HepG2 (cell line): Measurements from ENCODE around the gene DCUN1D3. TPM values are rescaled to one million over a fixed set of nuclear protein-coding genes. Genes with fewer than 3 reads are reported as not detected.
A peak's percentile ranks its signal among the peaks of the same experiment; 100 is the strongest.

ENCODE experiments used
- ATAC-seq: fragments of 200-7000 bp; cut with Tn5 transposase; 3 replicates; pipeline ENCODE4 v1.9.1; 2020; ENCODE audit warnings: mild to moderate bottlenecking, moderate library complexity
- BruUV-seq: library from RNA; stranded (reverse); fragments of 400-500 nt; replicated peaks from 2 replicates; lab custom pipeline; 2021; lab: Mats Ljungman, UMichigan
- CTCF ChIA-PET: fragments of 300-600 bp; formaldehyde crosslinking; extraction: SDS; loops from one replicate; lab custom pipeline; 2021; ENCODE audit warnings: low total read pairs, inconsistent platforms, low intra/inter-chr PET ratio; lab: Yijun Ruan, JAX
- POLR2A ChIA-PET: fragments of 350-600 bp; sonication (Branson Sonifier 250); formaldehyde crosslinking; loops from one replicate; lab custom pipeline; 2020; ENCODE audit warnings: antibody characterized with exemption, inconsistent platforms; lab: Yijun Ruan, JAX
- DNase-seq: peaks from one replicate; pipeline ENCODE4 v3.0.0-alpha.2; 2015; ENCODE audit warnings: low spot score
- FAIRE-seq: peaks from 3 replicates; lab custom pipeline; 2011; peaks lifted over from hg19 to GRCh38; lab: Jason Lieb, UNC
- H2AFZ ChIP-seq: one replicate; pipeline ENCODE4 v1.6.1; 2011; ENCODE audit warnings: low read length, inconsistent platforms
- H3K27ac ChIP-seq: fragments of 300-600 bp; 3 replicates; pipeline ENCODE4 v1.8.0; 2011; ENCODE audit warnings: mixed run types, mild to moderate bottlenecking, mixed read lengths, low read length, inconsistent platforms; ENCODE audit not compliant: insufficient read depth; ENCODE audit errors: extremely low read length
- H3K27me3 ChIP-seq, 2 experiments: fragments of 200-600 bp in 1 of 2; 2 replicates in 1 of 2; 3 replicates in 1 of 2; pipeline versions ENCODE4 v1.6.0 to v1.8.0; 2011; ENCODE audit warnings: low read length in 2 of 2, mild to moderate bottlenecking in 2 of 2, moderate library complexity in 2 of 2, inconsistent platforms in 1 of 2; ENCODE audit not compliant: insufficient read depth in 2 of 2, control insufficient read depth in 1 of 2
- H3K36me3 ChIP-seq, 2 experiments: fragments of 200-600 bp in 1 of 2; replicated peaks in 1 of 2; 2 replicates in 1 of 2; 3 replicates in 1 of 2; pipeline versions ENCODE4 v1.5.1 to v1.8.0; 2011; ENCODE audit warnings: low read length in 2 of 2, inconsistent platforms in 1 of 2; ENCODE audit not compliant: insufficient read depth in 2 of 2, control insufficient read depth in 1 of 2
- H3K4me1 ChIP-seq: 2 replicates; pipeline ENCODE4 v1.5.1; 2012; ENCODE audit warnings: low read length, inconsistent platforms; ENCODE audit not compliant: insufficient read depth
- H3K4me2 ChIP-seq: 2 replicates; pipeline ENCODE4 v1.6.0; 2011; ENCODE audit warnings: low read depth, low read length, inconsistent platforms
- H3K4me3 ChIP-seq, 3 experiments: fragments of 200-600 bp in 1 of 3; sonication (generic), shearing (Covaris generic) in 1 of 3; replicated peaks in 1 of 3; 2 replicates each; pipeline ENCODE4 v1.5.1; 2011 to 2016; ENCODE audit warnings: low read length in 3 of 3, inconsistent platforms in 2 of 3, low read depth in 2 of 3, mild to moderate bottlenecking in 2 of 3, control low read depth in 1 of 3, mixed read lengths in 1 of 3; ENCODE audit not compliant: insufficient read depth in 1 of 3
- H3K79me2 ChIP-seq: one replicate; pipeline ENCODE4 v1.6.1; 2011; ENCODE audit warnings: low read length, inconsistent platforms; ENCODE audit not compliant: insufficient read depth
- H3K9ac ChIP-seq: 2 replicates; pipeline ENCODE4 v1.6.0; 2011; ENCODE audit warnings: mild to moderate bottlenecking, low read depth, low read length, inconsistent platforms; ENCODE audit not compliant: insufficient read depth
- H3K9me3 ChIP-seq: 2 replicates; pipeline ENCODE4 v1.5.1; 2012; ENCODE audit warnings: mild to moderate bottlenecking, low read length
- H4K20me1 ChIP-seq: 2 replicates; pipeline ENCODE4 v1.6.0; 2011; ENCODE audit warnings: inconsistent platforms, mild to moderate bottlenecking, low read length, moderate library complexity; ENCODE audit not compliant: insufficient read depth
- HNF4A ChIP-seq: sonication (generic); formaldehyde crosslinking; IDR thresholded peaks from 2 replicates; pipeline ENCODE4 v1.4.0; 2020; ENCODE audit warnings: missing genetic modification reagents
- ZIK1 ChIP-seq: sonication (generic); formaldehyde crosslinking; IDR thresholded peaks from 2 replicates; pipeline ENCODE4 v1.5.0; 2020; ENCODE audit warnings: mild to moderate bottlenecking, low read depth, missing genetic modification reagents, borderline replicate concordance
- WGBS: methylation state at CpG from one replicate; pipeline ENCODE4 v1.1.6; 2017; ENCODE audit warnings: low lambda C conversion rate; 5-methylcytosine and 5-hydroxymethylcytosine counted together
- in situ Hi-C: cut with HindIII; loops from 2 replicates; pipeline ENCODE4 v1.10.0; 2017; ENCODE audit warnings: low pct_unique_long_range_greater_than_20kb; ENCODE audit not compliant: extremely low pct_ligation_motif_present
- intact Hi-C: fragments of 100-400 bp; cut with micrococcal nuclease; formaldehyde crosslinking; loops from one replicate; pipeline ENCODE4 v1.10.0; 2022; ENCODE audit not compliant: unreplicated experiment
- polyA plus RNA-seq, 8 experiments: library from polyadenylated mRNA; depleted of rRNA in 3 of 8; stranded (reverse) in 7 of 8; unstranded in 1 of 8; fragments of >200 nt; fragmentation: Illumina TruSeq in 4 of 8; extraction: Trizol in 4 of 8; gene quantifications; 2 replicates each; pipeline versions ENCODE4 v1.2.1 to v1.2.3, GENCODE V29; 2011 to 2016; ENCODE audit warnings: low read depth in 4 of 8, missing spikeins in 1 of 8, mixed read lengths in 1 of 8; ENCODE audit not compliant: insufficient read depth in 1 of 8
- total RNA-seq, 5 experiments: library from RNA; depleted of rRNA; stranded (reverse); fragments of >200 nt; fragmentation: Illumina TruSeq; extraction: Trizol; gene quantifications; 2 replicates each; pipeline ENCODE4 v1.2.3, GENCODE V29; 2016; ENCODE audit warnings: low read depth in 1 of 5
- TF ChIP-seq, protein P1 (sequence below): sonication (generic); formaldehyde crosslinking; IDR thresholded peaks from 2 replicates; pipeline ENCODE4 v1.4.0; 2020; ENCODE audit warnings: missing genetic modification reagents
- TF ChIP-seq, protein P2 (sequence below), 2 experiments: fragments of 450-650 bp in 1 of 2; sonication (generic) in 1 of 2; formaldehyde crosslinking in 1 of 2; IDR thresholded peaks; 2 replicates each; pipeline versions ENCODE4 v1.6.1 to v1.8.0; 2016 to 2022; ENCODE audit warnings: antibody characterized with exemption in 1 of 2, mild to moderate bottlenecking in 1 of 2, missing genetic modification reagents in 1 of 2

The DCUN1D3 gene
- total and polyA plus RNA-seq, 2 of the 13 experiments (the other 11 are each of a cell fraction or from before 2014, with no cell fraction given) = 5.0 to 19.3 TPM

DNA sequence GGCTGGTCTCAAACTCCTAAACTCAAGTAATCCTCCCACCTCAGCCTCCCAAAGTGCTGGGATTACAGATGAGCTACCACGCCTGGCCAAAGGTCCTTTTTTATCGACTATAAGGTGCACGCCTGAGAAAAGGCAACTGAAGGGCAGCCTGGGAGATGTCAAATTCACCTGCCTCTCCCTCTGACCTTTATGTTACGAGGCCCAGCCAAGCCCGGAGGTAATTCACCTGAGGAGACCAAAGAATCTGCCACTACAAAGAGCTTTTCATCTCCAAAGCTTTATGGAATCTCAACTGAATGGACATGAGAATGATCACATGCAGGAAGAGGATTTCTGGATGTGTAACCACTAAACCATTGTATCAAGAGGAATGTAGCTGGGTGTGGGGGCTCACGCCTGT is 37.6 kb upstream of the DCUN1D3 start:
- H3K36me3 ChIP-seq = no peaks in the 10 kb centered on the region
- peaks cover 11% of the 10 kb centered on the region for H3K4me1 ChIP-seq
- ChIA-PET CTCF (no interaction called here), POLR2A (no interaction called here)
- no peak overlapping the region for H3K9ac ChIP-seq
- ATAC-seq = no peak
- no TSS peak for BruUV-seq
- no peak overlapping the region for H3K4me2 ChIP-seq
- no peaks in the 10 kb centered on the region for H3K79me2 ChIP-seq
- peak; percentile 35 for DNase-seq
- 7% methylated on average over 6 of the region's 6 CpGs for WGBS
- intact Hi-C loops (no loop called here), in situ Hi-C loops (no loop called here)
- H3K27ac ChIP-seq = no peak overlapping the region
- H4K20me1 ChIP-seq = no peaks in the 10 kb centered on the region
- no peak overlapping the region for H3K4me3 ChIP-seq
- no peak overlapping the region for H2AFZ ChIP-seq
- no peak for FAIRE-seq
- H3K9me3 ChIP-seq = no peaks in the 10 kb centered on the region
- H3K27me3 ChIP-seq = peaks cover 1 to 4% of the 10 kb centered on the region in 2 experiments; a peak in 1 of 5 replicates
- TF ChIP-seq HNF4A (CRISPR knock-in tag) (0 out of 2 replicates have a peak, but pooled peaks have one; percentile 9), ZIK1 (CRISPR knock-in tag) (no peak)
- TF ChIP-seq, protein P1, sequence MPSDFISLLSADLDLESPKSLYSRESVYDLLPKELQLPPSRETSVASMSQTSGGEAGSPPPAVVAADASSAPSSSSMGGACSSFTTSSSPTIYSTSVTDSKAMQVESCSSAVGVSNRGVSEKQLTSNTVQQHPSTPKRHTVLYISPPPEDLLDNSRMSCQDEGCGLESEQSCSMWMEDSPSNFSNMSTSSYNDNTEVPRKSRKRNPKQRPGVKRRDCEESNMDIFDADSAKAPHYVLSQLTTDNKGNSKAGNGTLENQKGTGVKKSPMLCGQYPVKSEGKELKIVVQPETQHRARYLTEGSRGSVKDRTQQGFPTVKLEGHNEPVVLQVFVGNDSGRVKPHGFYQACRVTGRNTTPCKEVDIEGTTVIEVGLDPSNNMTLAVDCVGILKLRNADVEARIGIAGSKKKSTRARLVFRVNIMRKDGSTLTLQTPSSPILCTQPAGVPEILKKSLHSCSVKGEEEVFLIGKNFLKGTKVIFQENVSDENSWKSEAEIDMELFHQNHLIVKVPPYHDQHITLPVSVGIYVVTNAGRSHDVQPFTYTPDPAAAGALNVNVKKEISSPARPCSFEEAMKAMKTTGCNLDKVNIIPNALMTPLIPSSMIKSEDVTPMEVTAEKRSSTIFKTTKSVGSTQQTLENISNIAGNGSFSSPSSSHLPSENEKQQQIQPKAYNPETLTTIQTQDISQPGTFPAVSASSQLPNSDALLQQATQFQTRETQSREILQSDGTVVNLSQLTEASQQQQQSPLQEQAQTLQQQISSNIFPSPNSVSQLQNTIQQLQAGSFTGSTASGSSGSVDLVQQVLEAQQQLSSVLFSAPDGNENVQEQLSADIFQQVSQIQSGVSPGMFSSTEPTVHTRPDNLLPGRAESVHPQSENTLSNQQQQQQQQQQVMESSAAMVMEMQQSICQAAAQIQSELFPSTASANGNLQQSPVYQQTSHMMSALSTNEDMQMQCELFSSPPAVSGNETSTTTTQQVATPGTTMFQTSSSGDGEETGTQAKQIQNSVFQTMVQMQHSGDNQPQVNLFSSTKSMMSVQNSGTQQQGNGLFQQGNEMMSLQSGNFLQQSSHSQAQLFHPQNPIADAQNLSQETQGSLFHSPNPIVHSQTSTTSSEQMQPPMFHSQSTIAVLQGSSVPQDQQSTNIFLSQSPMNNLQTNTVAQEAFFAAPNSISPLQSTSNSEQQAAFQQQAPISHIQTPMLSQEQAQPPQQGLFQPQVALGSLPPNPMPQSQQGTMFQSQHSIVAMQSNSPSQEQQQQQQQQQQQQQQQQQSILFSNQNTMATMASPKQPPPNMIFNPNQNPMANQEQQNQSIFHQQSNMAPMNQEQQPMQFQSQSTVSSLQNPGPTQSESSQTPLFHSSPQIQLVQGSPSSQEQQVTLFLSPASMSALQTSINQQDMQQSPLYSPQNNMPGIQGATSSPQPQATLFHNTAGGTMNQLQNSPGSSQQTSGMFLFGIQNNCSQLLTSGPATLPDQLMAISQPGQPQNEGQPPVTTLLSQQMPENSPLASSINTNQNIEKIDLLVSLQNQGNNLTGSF (CRISPR knock-in tag) = 0 out of 2 replicates have a peak, but pooled peaks have one; percentile 42
- TF ChIP-seq, protein P2, sequence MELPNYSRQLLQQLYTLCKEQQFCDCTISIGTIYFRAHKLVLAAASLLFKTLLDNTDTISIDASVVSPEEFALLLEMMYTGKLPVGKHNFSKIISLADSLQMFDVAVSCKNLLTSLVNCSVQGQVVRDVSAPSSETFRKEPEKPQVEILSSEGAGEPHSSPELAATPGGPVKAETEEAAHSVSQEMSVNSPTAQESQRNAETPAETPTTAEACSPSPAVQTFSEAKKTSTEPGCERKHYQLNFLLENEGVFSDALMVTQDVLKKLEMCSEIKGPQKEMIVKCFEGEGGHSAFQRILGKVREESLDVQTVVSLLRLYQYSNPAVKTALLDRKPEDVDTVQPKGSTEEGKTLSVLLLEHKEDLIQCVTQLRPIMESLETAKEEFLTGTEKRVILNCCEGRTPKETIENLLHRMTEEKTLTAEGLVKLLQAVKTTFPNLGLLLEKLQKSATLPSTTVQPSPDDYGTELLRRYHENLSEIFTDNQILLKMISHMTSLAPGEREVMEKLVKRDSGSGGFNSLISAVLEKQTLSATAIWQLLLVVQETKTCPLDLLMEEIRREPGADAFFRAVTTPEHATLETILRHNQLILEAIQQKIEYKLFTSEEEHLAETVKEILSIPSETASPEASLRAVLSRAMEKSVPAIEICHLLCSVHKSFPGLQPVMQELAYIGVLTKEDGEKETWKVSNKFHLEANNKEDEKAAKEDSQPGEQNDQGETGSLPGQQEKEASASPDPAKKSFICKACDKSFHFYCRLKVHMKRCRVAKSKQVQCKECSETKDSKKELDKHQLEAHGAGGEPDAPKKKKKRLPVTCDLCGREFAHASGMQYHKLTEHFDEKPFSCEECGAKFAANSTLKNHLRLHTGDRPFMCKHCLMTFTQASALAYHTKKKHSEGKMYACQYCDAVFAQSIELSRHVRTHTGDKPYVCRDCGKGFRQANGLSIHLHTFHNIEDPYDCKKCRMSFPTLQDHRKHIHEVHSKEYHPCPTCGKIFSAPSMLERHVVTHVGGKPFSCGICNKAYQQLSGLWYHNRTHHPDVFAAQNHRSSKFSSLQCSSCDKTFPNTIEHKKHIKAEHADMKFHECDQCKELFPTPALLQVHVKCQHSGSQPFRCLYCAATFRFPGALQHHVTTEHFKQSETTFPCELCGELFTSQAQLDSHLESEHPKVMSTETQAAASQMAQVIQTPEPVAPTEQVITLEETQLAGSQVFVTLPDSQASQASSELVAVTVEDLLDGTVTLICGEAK (IDR thresholded peaks at IDR 0.05) = no peak
- TF ChIP-seq, protein P2 (CRISPR knock-in tag; IDR thresholded peaks at IDR 0.05) = peak; percentile 33; the same call in 1 of the 2 replicates
